Hippocampal formation (tissue), 2 donors: Measurements from ENCODE around the gene NCEH1.
"Not testable (repeated sequence)": the region's sequence is repeated elsewhere in the genome, so short reads cannot be mapped to it uniquely, and the experiment has no call there.

Experiments
- DNase-seq, 2 donors: peaks; one replicate each; lab custom pipeline; 2025; lab: John Stamatoyannopoulos, UW

NCEH1 gene

GRCh38 chr3:172676196-172676922 lies 34.5 kb downstream of the NCEH1 start:
- no peak for DNase-seq

- peak in 1 of 2 donors; percentile 16 for DNase-seq
Measured at GRCh38 chr3:172675441-172676193, 35.2 kb downstream of the NCEH1 start.

GRCh38 chr3:172673210-172673679 lies 37.6 kb downstream of the NCEH1 start:
- DNase-seq: no peak

- DNase-seq: no peak
Measured at GRCh38 chr3:172669021-172669420, 41.8 kb downstream of the NCEH1 start.

GRCh38 chr3:172666873-172667694 lies 43.8 kb downstream of the NCEH1 start:
- peak; percentile 69 to 70 for DNase-seq

- DNase-seq: no peak
Measured at GRCh38 chr3:172666181-172666872, 44.5 kb downstream of the NCEH1 start.

GRCh38 chr3:172665510-172665909 lies 45.4 kb downstream of the NCEH1 start:
- not testable (repeated sequence) for DNase-seq

GRCh38 chr3:172660421-172660820 lies 50.4 kb downstream of the NCEH1 start:
- not testable (repeated sequence) for DNase-seq

- DNase-seq: no peak
Measured at GRCh38 chr3:172659246-172660002, 51.4 kb downstream of the NCEH1 start.

- DNase-seq: no peak
Measured at GRCh38 chr3:172658344-172659245, 52.3 kb downstream of the NCEH1 start.

- no peak for DNase-seq
Measured at GRCh38 chr3:172656602-172657001, 54.3 kb downstream of the NCEH1 start.

- DNase-seq: no peak
Measured at GRCh38 chr3:172655388-172655787, 55.5 kb downstream of the NCEH1 start.

- no peak for DNase-seq
Measured at GRCh38 chr3:172654470-172654869, 56.4 kb downstream of the NCEH1 start.

- DNase-seq: no peak
Measured at GRCh38 chr3:172653004-172653572, 57.8 kb downstream of the NCEH1 start.

- no peak for DNase-seq
Measured at GRCh38 chr3:172651936-172652625, 58.8 kb downstream of the NCEH1 start.

- DNase-seq: no peak
Measured at GRCh38 chr3:172649987-172650386, 60.9 kb downstream of the NCEH1 start.

GRCh38 chr3:172648747-172649146 lies 62.1 kb downstream of the NCEH1 start:
- no peak for DNase-seq

- DNase-seq: no peak
Measured at GRCh38 chr3:172647823-172648222, 63.0 kb downstream of the NCEH1 start.

GRCh38 chr3:172647080-172647479 lies 63.8 kb downstream of the NCEH1 start:
- no peak for DNase-seq
